KG1 (cell line): ENCODE results near the gene OTOP3.
"Not testable (repeated sequence)": the region's sequence is repeated elsewhere in the genome, so short reads cannot be mapped to it uniquely, and the experiment has no call there.

ENCODE experiments used
- DNase-seq: peaks from one replicate; lab custom pipeline; 2025; lab: John Stamatoyannopoulos, UW

The OTOP3 gene

GRCh38 chr17:74935585-74936469 is at the start of gene OTOP3:
Gene OTOP3 (plus strand): TSS chr17:74935898. CDS start chr17:74935922, 24 bp downstream.
- DNase-seq = no peak

GRCh38 chr17:74888469-74888868 is 47.2 kb upstream of the OTOP3 start:
- no peak for DNase-seq

- no peak for DNase-seq
Measured at GRCh38 chr17:74890554-74890953, 45.1 kb upstream of the OTOP3 start.

GRCh38 chr17:74892013-74892841 is 43.5 kb upstream of the OTOP3 start:
- DNase-seq = no peak

- DNase-seq = no peak
Measured at GRCh38 chr17:74892974-74893911, 42.5 kb upstream of the OTOP3 start, which contains the start of gene FADS6. Gene FADS6 (minus strand): TSS chr17:74893633. CDS start chr17:74893595, 38 bp downstream.

- no peak for DNase-seq
Measured at GRCh38 chr17:74893936-74894671, 41.6 kb upstream of the OTOP3 start.

- DNase-seq = no peak
Measured at GRCh38 chr17:74898376-74898946, 37.2 kb upstream of the OTOP3 start.

GRCh38 chr17:74900208-74900607 is 35.5 kb upstream of the OTOP3 start:
- no peak for DNase-seq

GRCh38 chr17:74901353-74902135 is 34.2 kb upstream of the OTOP3 start:
- DNase-seq = no peak

- DNase-seq = no peak
Measured at GRCh38 chr17:74903034-74903433, 32.7 kb upstream of the OTOP3 start.

GRCh38 chr17:74903671-74904070 is 32.0 kb upstream of the OTOP3 start:
- DNase-seq = no peak

GRCh38 chr17:74904687-74905409 is 30.9 kb upstream of the OTOP3 start:
- no peak for DNase-seq

- not testable (repeated sequence) for DNase-seq
Measured at GRCh38 chr17:74906214-74906793, 29.4 kb upstream of the OTOP3 start.

GRCh38 chr17:74907012-74907411 is 28.7 kb upstream of the OTOP3 start:
- no peak for DNase-seq

- DNase-seq = not testable (repeated sequence)
Measured at GRCh38 chr17:74909097-74909496, 26.6 kb upstream of the OTOP3 start.

- not testable (repeated sequence) for DNase-seq
Measured at GRCh38 chr17:74911423-74911822, 24.3 kb upstream of the OTOP3 start.

- DNase-seq = no peak
Measured at GRCh38 chr17:74916136-74916850, 19.4 kb upstream of the OTOP3 start.

GRCh38 chr17:74916851-74917199 is 18.9 kb upstream of the OTOP3 start:
- no peak for DNase-seq
